ENCODE results near the gene TNIP2. TPM values are rescaled to one million over a fixed set of nuclear protein-coding genes. Genes with fewer than 3 reads are reported as not detected.
A peak's percentile ranks its signal among the peaks of the same experiment; 100 is the strongest.

TNIP2 gene
- total and polyA plus RNA-seq, 2 donors (not counting 1 experiment from before 2014, with no cell fraction given), result 47.6 to 71.9 TPM

DNA sequence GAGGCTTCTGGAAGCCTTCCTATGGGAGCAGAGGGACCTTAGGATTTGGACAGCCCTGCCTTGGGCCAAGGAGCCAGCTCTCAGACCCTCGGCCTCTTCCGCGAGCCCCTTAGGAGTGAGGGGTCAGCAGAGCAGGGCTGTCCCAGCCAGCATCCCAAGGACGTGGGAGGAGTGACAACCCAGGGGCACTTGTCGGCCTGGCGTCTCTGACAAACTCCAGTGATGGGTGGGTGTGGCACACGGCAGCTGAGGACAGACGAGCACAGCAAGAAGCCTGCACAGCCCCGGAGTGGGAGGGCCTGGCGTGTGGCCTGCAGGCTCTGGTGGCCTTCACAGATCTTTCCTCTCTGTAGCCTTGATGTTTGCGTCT lies 11.6 kb upstream of the TNIP2 start:
- ATAC-seq (ENCODE audit: low read depth), result no peak
- Histone ChIP-seq H2AFZ (ENCODE audit: insufficient read depth, low read depth, low read length, poor library complexity, severe bottlenecking) (no peak overlapping the region), H3K27me3 (replicated peaks in 1 of 4; ENCODE audit: control extremely low read depth in 1 of 4, control insufficient read depth in 3 of 4, insufficient read depth in 4 of 4, low read length in 3 of 4) (no peaks in the 10 kb centered on the region), H3K4me1 (ENCODE audit: control insufficient read depth in 2 of 2, insufficient read depth in 2 of 2, low read length in 2 of 2) (peaks cover 9% of the 10 kb centered on the region in 2 donors), H3K9ac (ENCODE audit: low read length) (no peak overlapping the region), H3K79me2 (ENCODE audit: control insufficient read depth, insufficient read depth, low read length) (no peaks in the 10 kb centered on the region), H3K4me3 (ENCODE audit: control extremely low read depth in 1 of 5, extremely low read depth in 1 of 5, insufficient read depth in 1 of 5, low read depth in 2 of 5, low read length in 4 of 5) (no peak overlapping the region), H4K20me1 (ENCODE audit: control insufficient read depth, insufficient read depth, low read length, poor library complexity, severe bottlenecking) (no peaks in the 10 kb centered on the region), H3K36me3 (replicated peaks in 1 of 2; ENCODE audit: control extremely low read depth in 1 of 2, control insufficient read depth in 1 of 2, extremely low read depth in 1 of 2, insufficient read depth in 2 of 2, low read length in 1 of 2) (no peaks in the 10 kb centered on the region), H3K9me3 (ENCODE audit: control extremely low read depth in 1 of 3, control insufficient read depth in 2 of 3, insufficient read depth in 1 of 3, low read length in 2 of 3) (peaks cover 0 to 8% (median 7%) of the 10 kb centered on the region in 3 donors), H3K4me2 (replicated peaks; ENCODE audit: low read depth, low read length, poor library complexity, severe bottlenecking) (no peak overlapping the region), H3K27ac (ENCODE audit: low read length in 2 of 2) (no peak overlapping the region)
- CTCF ChIA-PET, result interaction anchor here (0.5 to 1.3 kb wide), 3 partner anchors 42 to 85 kb away, joined by 3 read pairs; no protein-coding TSS in a partner anchor
- DNase-seq, result no peak
- 91% methylated on average over 10 of the region's 11 CpGs for WGBS (ENCODE audit: insufficient coverage)
- H3K27ac Mint-ChIP-seq, result no peak overlapping the region
- H3K4me1 Mint-ChIP-seq, result peaks cover 23% of the 10 kb centered on the region
- no peaks in the 10 kb centered on the region for H3K27me3 Mint-ChIP-seq
- TF ChIP-seq CTCF (IDR thresholded peaks at IDR 0.05) (no peak), EZH2 (IDR thresholded peaks at IDR 0.05; ENCODE audit: borderline replicate concordance, insufficient read depth, low read depth, low read length, poor library complexity, severe bottlenecking) (no peak)
- POLR2A ChIA-PET, result interaction anchor here (0.6 kb wide), 1 partner anchor 25 kb away, joined by 8 read pairs; the partner anchor contains the start of gene SH3BP2
- H3K9me3 Mint-ChIP-seq (ENCODE audit: insufficient read depth), result no peaks in the 10 kb centered on the region
- H3K4me3 Mint-ChIP-seq, result no peak overlapping the region
- intact Hi-C loops (cut with micrococcal nuclease), result no loop called here

DNA sequence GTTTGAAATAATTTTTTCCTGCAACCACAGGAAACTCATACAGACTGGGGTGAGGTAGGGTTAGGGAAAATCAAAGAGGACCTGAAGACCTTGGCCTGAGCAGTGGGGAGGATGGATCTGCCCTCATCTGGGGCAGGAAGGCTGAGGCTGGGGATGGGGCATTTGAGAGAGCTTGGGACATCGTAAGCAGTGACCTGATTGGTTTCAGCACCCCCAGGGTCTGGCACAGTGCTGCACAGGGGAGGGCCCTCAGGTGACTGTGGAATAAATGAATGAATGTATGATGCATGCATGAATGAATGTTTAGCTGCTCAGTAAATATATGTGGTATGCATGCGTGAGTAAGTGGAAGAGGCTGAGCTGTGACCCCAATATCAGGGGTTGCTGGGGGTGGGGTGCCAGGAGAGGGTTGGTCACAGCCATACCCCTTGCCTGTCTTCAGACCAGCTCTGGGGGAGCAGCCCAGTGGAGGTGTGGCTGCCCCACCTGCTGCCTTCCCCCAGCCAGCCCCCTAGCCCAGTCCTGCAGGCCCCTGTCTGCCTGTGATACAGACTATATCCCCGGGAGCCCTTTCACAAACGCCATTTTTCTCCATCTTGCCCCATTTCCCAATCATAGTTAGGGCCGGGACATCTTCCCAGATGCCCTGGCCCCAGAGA lies 11.0 kb upstream of the TNIP2 start:
- H3K4me3 Mint-ChIP-seq, result no peak overlapping the region
- no peak for DNase-seq
- ChIA-PET POLR2A (interaction anchor here (0.9 to 1.7 kb wide), 2 partner anchors 20 to 124 kb away, joined by 3 to 4 read pairs; no protein-coding TSS in a partner anchor), CTCF (interaction anchor here (0.5 to 1.3 kb wide), 2 partner anchors 41 to 83 kb away, joined by 3 read pairs; no protein-coding TSS in a partner anchor)
- Histone ChIP-seq H3K4me1 (ENCODE audit: control insufficient read depth in 2 of 2, insufficient read depth in 2 of 2, low read length in 2 of 2) (peaks cover 9% of the 10 kb centered on the region in 2 donors), H2AFZ (ENCODE audit: insufficient read depth, low read depth, low read length, poor library complexity, severe bottlenecking) (no peak overlapping the region), H3K27me3 (replicated peaks in 1 of 4; ENCODE audit: control extremely low read depth in 1 of 4, control insufficient read depth in 3 of 4, insufficient read depth in 4 of 4, low read length in 3 of 4) (no peaks in the 10 kb centered on the region), H3K4me2 (replicated peaks; ENCODE audit: low read depth, low read length, poor library complexity, severe bottlenecking) (no peak overlapping the region), H3K9ac (ENCODE audit: low read length) (no peak overlapping the region), H4K20me1 (ENCODE audit: control insufficient read depth, insufficient read depth, low read length, poor library complexity, severe bottlenecking) (no peaks in the 10 kb centered on the region), H3K27ac (ENCODE audit: low read length in 2 of 2) (no peak overlapping the region), H3K79me2 (ENCODE audit: control insufficient read depth, insufficient read depth, low read length) (no peaks in the 10 kb centered on the region), H3K36me3 (replicated peaks in 1 of 2; ENCODE audit: control extremely low read depth in 1 of 2, control insufficient read depth in 1 of 2, extremely low read depth in 1 of 2, insufficient read depth in 2 of 2, low read length in 1 of 2) (no peaks in the 10 kb centered on the region), H3K9me3 (ENCODE audit: control extremely low read depth in 1 of 3, control insufficient read depth in 2 of 3, insufficient read depth in 1 of 3, low read length in 2 of 3) (peaks cover 0 to 8% (median 7%) of the 10 kb centered on the region in 3 donors), H3K4me3 (ENCODE audit: control extremely low read depth in 1 of 5, extremely low read depth in 1 of 5, insufficient read depth in 1 of 5, low read depth in 2 of 5, low read length in 4 of 5) (no peak overlapping the region)
- TF ChIP-seq CTCF (IDR thresholded peaks at IDR 0.05) (no peak), EZH2 (IDR thresholded peaks at IDR 0.05; ENCODE audit: borderline replicate concordance, insufficient read depth, low read depth, low read length, poor library complexity, severe bottlenecking) (no peak)
- WGBS (ENCODE audit: insufficient coverage), result 97% methylated on average over 5 of the region's 5 CpGs
- H3K4me1 Mint-ChIP-seq, result peaks cover 23% of the 10 kb centered on the region
- peak overlapping the region; percentile 8 for H3K27ac Mint-ChIP-seq
- no peaks in the 10 kb centered on the region for H3K9me3 Mint-ChIP-seq (ENCODE audit: insufficient read depth)
- intact Hi-C loops (cut with micrococcal nuclease), result no loop called here
- no peak for ATAC-seq (ENCODE audit: low read depth)
- H3K27me3 Mint-ChIP-seq, result no peaks in the 10 kb centered on the region
